Upper lobe of right lung (tissue), 1 donor: Measurements from ENCODE around the gene ERLEC1. TPM values are rescaled to one million over a fixed set of nuclear protein-coding genes. Genes with fewer than 3 reads are reported as not detected.

Experiments
- ATAC-seq: fragments of 200-7000 bp; cut with Tn5 transposase; one replicate; pipeline ENCODE4 v1.9.1; 2020; ENCODE audit warnings: mild to moderate bottlenecking, moderate library complexity
- DNase-seq: peaks from one replicate; pipeline ENCODE4 v3.0.0-alpha.2; 2020
- H3K27ac ChIP-seq: fragments of 200-600 bp; one replicate; pipeline ENCODE4 v1.8.0; 2022
- H3K27me3 ChIP-seq: fragments of 200-600 bp; one replicate; pipeline ENCODE4 v1.8.0; 2022; ENCODE audit warnings: mild to moderate bottlenecking
- H3K36me3 ChIP-seq: fragments of 200-600 bp; one replicate; pipeline ENCODE4 v1.8.0; 2022
- H3K4me1 ChIP-seq: fragments of 200-600 bp; one replicate; pipeline ENCODE4 v1.8.0; 2022
- H3K4me3 ChIP-seq: fragments of 200-600 bp; one replicate; pipeline ENCODE4 v1.8.0; 2022; ENCODE audit warnings: mild to moderate bottlenecking
- H3K9me3 ChIP-seq: fragments of 200-600 bp; one replicate; pipeline ENCODE4 v1.8.0; 2022
- CTCF ChIP-seq: fragments of 200-600 bp; IDR thresholded peaks from one replicate; pipeline ENCODE4 v1.8.0; 2022; ENCODE audit warnings: antibody characterized with exemption
- intact Hi-C: fragments of 100-400 bp; cut with DNase I; formaldehyde crosslinking; loops from one replicate; pipeline ENCODE4 v1.11.0; 2022
- total RNA-seq: library from RNA; stranded (reverse); fragmentation: NEBNext Ultra II Directional; extraction: Animal tissue kit (Norgen Biotek cat#: 25700); gene quantifications from one replicate; pipeline ENCODE4 v1.2.1, GENCODE V29; 2021
- donor health status: DM: no; HTN: yes; CAD: no; lungs with severe emphysema.

The ERLEC1 gene
- total RNA-seq, 1 donor from 2014 or later = 59.6 TPM

- ATAC-seq = no peak
- Histone ChIP-seq H3K4me1 (peaks cover 10% of the 10 kb centered on the region), H3K4me3 (no peak overlapping the region), H3K27ac (no peak overlapping the region), H3K27me3 (no peaks in the 10 kb centered on the region), H3K36me3 (peaks cover 17% of the 10 kb centered on the region), H3K9me3 (no peaks in the 10 kb centered on the region)
- intact Hi-C loops = no loop called here
- TF ChIP-seq CTCF = no peak
- no peak for DNase-seq
Observed at GRCh38 chr2:53777134-53777533, 9.7 kb upstream of the ERLEC1 start.

- intact Hi-C loops = no loop called here
- Histone ChIP-seq H3K27me3 (no peaks in the 10 kb centered on the region), H3K4me1 (peaks cover 21% of the 10 kb centered on the region), H3K9me3 (no peaks in the 10 kb centered on the region), H3K27ac (no peak overlapping the region), H3K36me3 (peaks cover 18% of the 10 kb centered on the region), H3K4me3 (no peak overlapping the region)
- DNase-seq (no peak), ATAC-seq (peak; percentile 49)
- TF ChIP-seq CTCF = no peak
Observed at GRCh38 chr2:53778536-53779162, 8.2 kb upstream of the ERLEC1 start.

GRCh38 chr2:53780056-53780455 is 6.8 kb upstream of the ERLEC1 start:
- TF ChIP-seq CTCF = no peak
- H3K9me3 ChIP-seq = no peaks in the 10 kb centered on the region
- intact Hi-C loops = no loop called here
- no peak overlapping the region for H3K4me3 ChIP-seq
- no peaks in the 10 kb centered on the region for H3K27me3 ChIP-seq
- no peak for ATAC-seq
- DNase-seq = no peak
- H3K36me3 ChIP-seq = peaks cover 14% of the 10 kb centered on the region
- no peak overlapping the region for H3K27ac ChIP-seq
- H3K4me1 ChIP-seq = peaks cover 31% of the 10 kb centered on the region

GRCh38 chr2:53782676-53783075 is 4.2 kb upstream of the ERLEC1 start:
- H3K4me1 ChIP-seq = peaks cover 36% of the 10 kb centered on the region
- no peaks in the 10 kb centered on the region for H3K27me3 ChIP-seq
- intact Hi-C loops = no loop called here
- DNase-seq (peak; percentile 74), ATAC-seq (peak; percentile 26)
- no peak overlapping the region for H3K4me3 ChIP-seq
- no peak overlapping the region for H3K27ac ChIP-seq
- no peak for TF ChIP-seq CTCF
- H3K9me3 ChIP-seq = no peaks in the 10 kb centered on the region
- peaks cover 14% of the 10 kb centered on the region for H3K36me3 ChIP-seq

- ATAC-seq (no peak), DNase-seq (no peak)
- peaks cover 40% of the 10 kb centered on the region for H3K4me1 ChIP-seq
- H3K27me3 ChIP-seq = no peaks in the 10 kb centered on the region
- H3K9me3 ChIP-seq = no peaks in the 10 kb centered on the region
- intact Hi-C loops = no loop called here
- TF ChIP-seq CTCF = no peak
- peaks cover 14% of the 10 kb centered on the region for H3K36me3 ChIP-seq
- peak overlapping the region; percentile 89 for H3K4me3 ChIP-seq
- H3K27ac ChIP-seq = no peak overlapping the region
Observed at GRCh38 chr2:53784436-53784835, 2.4 kb upstream of the ERLEC1 start.

- peaks cover 14% of the 10 kb centered on the region for H3K36me3 ChIP-seq
- DNase-seq = no peak
- peaks cover 45% of the 10 kb centered on the region for H3K4me1 ChIP-seq
- intact Hi-C loops = no loop called here
- no peaks in the 10 kb centered on the region for H3K27me3 ChIP-seq
- no peaks in the 10 kb centered on the region for H3K9me3 ChIP-seq
- H3K4me3 ChIP-seq = peak overlapping the region; percentile 89
- no peak for ATAC-seq
- no peak for TF ChIP-seq CTCF
- peak overlapping the region; percentile 82 for H3K27ac ChIP-seq
Observed at GRCh38 chr2:53785366-53785765, 1.5 kb upstream of the ERLEC1 start.
